GM12891 (cell line): Measurements from ENCODE around the gene EEF1B2.

ENCODE experiments used
- PAX5 ChIP-seq: IDR thresholded peaks from 2 replicates; pipeline ENCODE4 v1.6.1; 2011; ENCODE audit warnings: low read length, moderate library complexity, mild to moderate bottlenecking; ENCODE audit not compliant: insufficient read depth, severe bottlenecking
- POLR2A ChIP-seq: IDR thresholded peaks from 2 replicates; pipeline ENCODE4 v1.6.1; 2011; ENCODE audit warnings: low read depth, low read length, control low read depth
- POLR2AphosphoS5 ChIP-seq: IDR thresholded peaks from 2 replicates; pipeline ENCODE4 v1.6.1; 2011; ENCODE audit warnings: low read depth, low read length, control low read depth
- TAF1 ChIP-seq: IDR thresholded peaks from 2 replicates; pipeline ENCODE4 v1.6.1; 2011; ENCODE audit warnings: low read depth, low read length, control low read depth

GRCh38 chr2:206160125-206160806, 571 bp downstream of the EEF1B2 start:
- TF ChIP-seq POLR2A (no peak), TAF1 (no peak; the same call in 1 of the 2 replicates), POLR2AphosphoS5 (no peak), PAX5 (peak; percentile 36)
